PC-3 (cell line): ENCODE measurements around the gene DENND2A. TPM values are rescaled to one million over a fixed set of nuclear protein-coding genes. Genes with fewer than 3 reads are reported as not detected.
A peak's percentile ranks its signal among the peaks of the same experiment; 100 is the strongest.

Experiments
- ATAC-seq: fragments of 200-7000 bp; cut with Tn5 transposase; 2 replicates; pipeline ENCODE4 v1.9.1; 2020; ENCODE audit warnings: mild to moderate bottlenecking, moderate library complexity
- BruUV-seq: library from RNA; stranded (reverse); fragments of 400-500 nt; replicated peaks from 2 replicates; lab custom pipeline; 2021; lab: Mats Ljungman, UMichigan
- CTCF ChIA-PET: fragments of 300-600 bp; sonication (Branson Sonifier 250); formaldehyde crosslinking; loops from one replicate; lab custom pipeline; 2022; ENCODE audit warnings: antibody characterized with exemption; lab: Charles Lee
- POLR2A ChIA-PET: fragments of 300-600 bp; sonication (Branson Sonifier 250); formaldehyde crosslinking; loops from one replicate; lab custom pipeline; 2022; ENCODE audit warnings: antibody characterized with exemption; ENCODE audit not compliant: unreplicated experiment; lab: Charles Lee
- DNase-seq: peaks from one replicate; pipeline ENCODE4 v3.0.0-alpha.2; 2015
- H2AFZ ChIP-seq: fragments of 300-600 bp; sonication (generic); 2 replicates; pipeline ENCODE4 v1.6.0; 2016; ENCODE audit warnings: antibody characterized with exemption, low read length
- H3F3A ChIP-seq: fragments of 300-600 bp; sonication (generic); one replicate; pipeline ENCODE4 v1.6.0; 2017; ENCODE audit warnings: antibody characterized with exemption, low read length, control low read depth, mild to moderate bottlenecking; ENCODE audit not compliant: unreplicated experiment
- H3K27ac ChIP-seq: fragments of 300-600 bp; sonication (generic); 2 replicates; pipeline ENCODE4 v1.5.1; 2016; ENCODE audit warnings: mild to moderate bottlenecking, low read length
- H3K27me3 ChIP-seq: fragments of 300-600 bp; sonication (generic); 2 replicates; pipeline ENCODE4 v1.6.1; 2016; ENCODE audit warnings: low read length, mixed read lengths
- H3K36me3 ChIP-seq: fragments of 300-600 bp; sonication (generic); 2 replicates; pipeline ENCODE4 v1.6.1; 2016; ENCODE audit warnings: low read depth, mixed run types, low read length, mixed read lengths
- H3K4me1 ChIP-seq: fragments of 300-600 bp; sonication (generic); 2 replicates; pipeline ENCODE4 v1.5.1; 2016; ENCODE audit warnings: low read length; ENCODE audit not compliant: insufficient read depth
- H3K4me2 ChIP-seq: fragments of 300-600 bp; sonication (generic); 2 replicates; pipeline ENCODE4 v1.6.0; 2016; ENCODE audit warnings: low read length
- H3K4me3 ChIP-seq: fragments of 300-600 bp; sonication (generic); 2 replicates; pipeline ENCODE4 v1.5.1; 2016; ENCODE audit warnings: mild to moderate bottlenecking, low read length, mixed read lengths
- H3K79me2 ChIP-seq: fragments of 300-600 bp; sonication (generic); 2 replicates; pipeline ENCODE4 v1.6.1; 2017; ENCODE audit warnings: low read length, mixed read lengths
- H3K9ac ChIP-seq: fragments of 300-600 bp; sonication (generic); 2 replicates; pipeline ENCODE4 v1.6.0; 2016; ENCODE audit warnings: mild to moderate bottlenecking, low read length
- H3K9me2 ChIP-seq: fragments of 300-600 bp; sonication (generic); replicated peaks from 2 replicates; pipeline ENCODE4 v1.6.1; 2016; ENCODE audit warnings: mixed run types, low read length, mixed read lengths
- H3K9me3 ChIP-seq: fragments of 300-600 bp; sonication (generic); 2 replicates; pipeline ENCODE4 v1.6.1; 2016; ENCODE audit warnings: low read length, mixed read lengths
- H4K20me1 ChIP-seq: fragments of 300-600 bp; sonication (generic); 2 replicates; pipeline ENCODE4 v1.6.1; 2016; ENCODE audit warnings: low read length, mixed read lengths
- EZH2 ChIP-seq: fragments of 300-600 bp; sonication (generic); IDR thresholded peaks from one replicate; pipeline ENCODE4 v1.6.1; 2017; ENCODE audit warnings: antibody characterized with exemption, mild to moderate bottlenecking, low read length; ENCODE audit not compliant: unreplicated experiment
- EZH2phosphoT487 ChIP-seq: fragments of 300-600 bp; sonication (generic); IDR thresholded peaks from 2 replicates; pipeline ENCODE4 v1.6.1; 2018; ENCODE audit warnings: mild to moderate bottlenecking, antibody characterized with exemption, low read length, borderline replicate concordance
- intact Hi-C: fragments of 100-400 bp; cut with micrococcal nuclease; formaldehyde crosslinking; loops from 2 replicates; pipeline ENCODE4 v1.9.0; 2023
- total RNA-seq: library from RNA; depleted of rRNA; stranded (reverse); fragments of >200 nt; gene quantifications from 2 replicates; pipeline ENCODE4 v1.2.3, GENCODE V29; 2014
- TF ChIP-seq, protein P1 (sequence below): fragments of 300-600 bp; sonication (generic); conservative IDR thresholded peaks from 2 replicates; pipeline ENCODE4 v1.5.1; 2017; ENCODE audit warnings: antibody characterized with exemption, low read depth, mild to moderate bottlenecking, low read length

DENND2A gene
- total RNA-seq, 1 experiment from 2014 or later: 8.9 TPM

DNA sequence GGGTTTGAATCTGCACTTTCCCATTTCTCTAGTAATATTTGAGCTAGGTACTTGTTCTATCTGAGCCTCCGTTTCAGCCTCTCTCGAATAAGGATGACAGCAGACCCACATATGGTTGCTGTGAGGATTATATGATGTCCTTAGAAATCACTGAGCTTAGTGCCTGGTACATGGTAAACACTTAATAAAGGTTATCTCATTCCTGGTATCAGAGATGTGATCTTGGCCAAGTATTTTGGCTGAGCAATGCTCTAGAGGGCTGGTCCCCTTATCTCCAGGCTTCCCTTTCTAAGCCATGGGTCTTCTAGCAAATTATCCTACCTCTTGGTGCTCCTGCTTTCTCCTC, 160.9 kb downstream of the DENND2A start:
- POLR2A ChIA-PET: interaction anchor here (0.5 to 0.6 kb wide), 2 partner anchors 21 to 445 kb away, joined by 3 to 16 read pairs; partner anchors contain the start of gene BRAF
- Histone ChIP-seq H4K20me1 (peaks cover 14% of the 10 kb centered on the region), H3K9me2 (no peaks in the 10 kb centered on the region), H3K27ac (no peak overlapping the region), H3K9me3 (no peaks in the 10 kb centered on the region), H3K27me3 (no peaks in the 10 kb centered on the region), H2AFZ (peak overlapping the region; percentile 89), H3F3A (no peaks in the 10 kb centered on the region), H3K4me1 (no peaks in the 10 kb centered on the region; the same call in 1 of the 2 replicates), H3K36me3 (no peaks in the 10 kb centered on the region), H3K9ac (peak overlapping the region; percentile 81), H3K4me2 (peak overlapping the region; percentile 94), H3K79me2 (peaks cover 45% of the 10 kb centered on the region), H3K4me3 (peak overlapping the region; percentile 99)
- BruUV-seq: TSS peak; percentile 87
- TF ChIP-seq EZH2phosphoT487 (no peak), EZH2 (no peak)
- TF ChIP-seq, protein P1, sequence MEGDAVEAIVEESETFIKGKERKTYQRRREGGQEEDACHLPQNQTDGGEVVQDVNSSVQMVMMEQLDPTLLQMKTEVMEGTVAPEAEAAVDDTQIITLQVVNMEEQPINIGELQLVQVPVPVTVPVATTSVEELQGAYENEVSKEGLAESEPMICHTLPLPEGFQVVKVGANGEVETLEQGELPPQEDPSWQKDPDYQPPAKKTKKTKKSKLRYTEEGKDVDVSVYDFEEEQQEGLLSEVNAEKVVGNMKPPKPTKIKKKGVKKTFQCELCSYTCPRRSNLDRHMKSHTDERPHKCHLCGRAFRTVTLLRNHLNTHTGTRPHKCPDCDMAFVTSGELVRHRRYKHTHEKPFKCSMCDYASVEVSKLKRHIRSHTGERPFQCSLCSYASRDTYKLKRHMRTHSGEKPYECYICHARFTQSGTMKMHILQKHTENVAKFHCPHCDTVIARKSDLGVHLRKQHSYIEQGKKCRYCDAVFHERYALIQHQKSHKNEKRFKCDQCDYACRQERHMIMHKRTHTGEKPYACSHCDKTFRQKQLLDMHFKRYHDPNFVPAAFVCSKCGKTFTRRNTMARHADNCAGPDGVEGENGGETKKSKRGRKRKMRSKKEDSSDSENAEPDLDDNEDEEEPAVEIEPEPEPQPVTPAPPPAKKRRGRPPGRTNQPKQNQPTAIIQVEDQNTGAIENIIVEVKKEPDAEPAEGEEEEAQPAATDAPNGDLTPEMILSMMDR: no peak
- DNase-seq (no peak), ATAC-seq (peak; percentile 1)
- intact Hi-C loops: loop anchor here (5.0 kb wide), 1 partner anchor 77 kb away; the partner anchor contains the start of gene RAB19
- CTCF ChIA-PET: no interaction called here

DNA sequence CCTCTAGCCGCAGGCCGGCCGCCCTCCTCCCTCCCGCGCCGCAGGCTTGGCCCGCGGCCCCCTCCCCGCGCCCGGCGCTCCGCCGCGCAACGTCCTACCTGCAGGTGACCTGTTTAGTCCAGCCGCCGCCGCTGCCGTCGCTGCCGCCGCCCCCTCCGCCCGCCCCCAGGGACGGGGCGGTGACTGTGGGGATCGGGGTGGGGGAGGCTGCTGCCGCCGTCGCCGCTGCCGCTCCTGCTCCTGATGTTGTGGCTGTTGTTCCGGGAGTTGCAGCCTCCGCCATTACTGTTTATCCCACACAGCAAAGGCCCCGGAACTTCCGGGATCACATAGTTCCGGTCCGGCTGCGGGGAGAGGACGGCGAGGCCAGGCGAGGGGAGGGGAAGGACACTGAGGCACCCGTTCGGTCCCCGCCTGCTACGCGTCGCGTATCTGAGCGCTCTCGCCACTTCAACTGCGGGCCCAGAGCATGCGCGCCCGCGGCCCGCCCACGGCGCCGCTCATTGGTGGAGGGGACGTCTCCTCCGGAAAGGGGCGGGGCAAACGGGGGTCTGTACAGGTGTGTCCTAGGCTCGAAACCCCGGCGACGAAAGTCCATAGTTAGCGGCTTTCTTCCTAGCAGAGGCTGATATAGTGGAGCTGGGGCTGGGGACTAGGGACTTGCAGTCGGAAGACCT, 161.4 kb downstream of the DENND2A start, which contains the start of gene MKRN1:
Gene MKRN1, minus strand, starts transcription at position 444 of the 677 bp plus-strand sequence. Its CDS starts 161 bp downstream, at position 283.
- H4K20me1 ChIP-seq: peaks cover 14% of the 10 kb centered on the region
- peak within 1 kb of the TSS; percentile 94 for H3K4me2 ChIP-seq
- peak within 1 kb of the TSS; percentile 58 for H3K27ac ChIP-seq
- H2AFZ ChIP-seq: peak within 1 kb of the TSS; percentile 89
- H3K27me3 ChIP-seq: no peaks in the 10 kb centered on the region
- H3K4me3 ChIP-seq: peak within 1 kb of the TSS; percentile 99
- no peaks in the 10 kb centered on the region for H3K9me3 ChIP-seq
- peak; percentile 95 for DNase-seq
- H3F3A ChIP-seq: no peaks in the 10 kb centered on the region
- POLR2A ChIA-PET: interaction anchor here (0.5 to 0.6 kb wide), 2 partner anchors 22 to 445 kb away, joined by 3 to 16 read pairs; partner anchors contain the start of gene BRAF
- intact Hi-C loops: loop anchor here (5.0 kb wide), 1 partner anchor 77 kb away; the partner anchor contains the start of gene RAB19
- peak; percentile 93 for ATAC-seq
- H3K9me2 ChIP-seq: no peaks in the 10 kb centered on the region
- no TSS peak for BruUV-seq
- TF ChIP-seq, protein P1: no peak
- TF ChIP-seq EZH2: no peak
- TF ChIP-seq EZH2phosphoT487: no peak
- H3K79me2 ChIP-seq: peaks cover 50% of the 10 kb centered on the region
- H3K4me1 ChIP-seq: no peaks in the 10 kb centered on the region; the same call in 1 of the 2 replicates
- CTCF ChIA-PET: no interaction called here
- H3K36me3 ChIP-seq: no peaks in the 10 kb centered on the region
- peak within 1 kb of the TSS; percentile 81 for H3K9ac ChIP-seq
